ENCODE results near the gene PSENEN. TPM values are rescaled to one million over a fixed set of nuclear protein-coding genes. Genes with fewer than 3 reads are reported as not detected.

The PSENEN gene
- total RNA-seq, 6 experiments from 2014 or later = 24.2 to 42.9 (median 35.8) TPM

- no peaks in the 10 kb centered on the region for H3K4me1 ChIP-seq
- H3K4me3 ChIP-seq = no peak overlapping the region
- H3K27me3 ChIP-seq = no peaks in the 10 kb centered on the region
- TF ChIP-seq, protein P1, sequence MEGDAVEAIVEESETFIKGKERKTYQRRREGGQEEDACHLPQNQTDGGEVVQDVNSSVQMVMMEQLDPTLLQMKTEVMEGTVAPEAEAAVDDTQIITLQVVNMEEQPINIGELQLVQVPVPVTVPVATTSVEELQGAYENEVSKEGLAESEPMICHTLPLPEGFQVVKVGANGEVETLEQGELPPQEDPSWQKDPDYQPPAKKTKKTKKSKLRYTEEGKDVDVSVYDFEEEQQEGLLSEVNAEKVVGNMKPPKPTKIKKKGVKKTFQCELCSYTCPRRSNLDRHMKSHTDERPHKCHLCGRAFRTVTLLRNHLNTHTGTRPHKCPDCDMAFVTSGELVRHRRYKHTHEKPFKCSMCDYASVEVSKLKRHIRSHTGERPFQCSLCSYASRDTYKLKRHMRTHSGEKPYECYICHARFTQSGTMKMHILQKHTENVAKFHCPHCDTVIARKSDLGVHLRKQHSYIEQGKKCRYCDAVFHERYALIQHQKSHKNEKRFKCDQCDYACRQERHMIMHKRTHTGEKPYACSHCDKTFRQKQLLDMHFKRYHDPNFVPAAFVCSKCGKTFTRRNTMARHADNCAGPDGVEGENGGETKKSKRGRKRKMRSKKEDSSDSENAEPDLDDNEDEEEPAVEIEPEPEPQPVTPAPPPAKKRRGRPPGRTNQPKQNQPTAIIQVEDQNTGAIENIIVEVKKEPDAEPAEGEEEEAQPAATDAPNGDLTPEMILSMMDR (IDR thresholded peaks at IDR 0.05) = no peak
- no peak for TF ChIP-seq POLR2A (IDR thresholded peaks at IDR 0.05)
- H3K9me3 ChIP-seq = no peaks in the 10 kb centered on the region
- no peak overlapping the region for H3K27ac ChIP-seq
- no peak for DNase-seq
- peaks cover 11 to 73% (median 32%) of the 10 kb centered on the region in 4 donors for H3K36me3 ChIP-seq
- WGBS (ENCODE audit: insufficient coverage, low coverage, low lambda C conversion rate, missing lambda C conversion rate) = 100% methylated on average over 7 of the region's 21 CpGs
- no peak for ATAC-seq
- intact Hi-C loops (cut with DNase I) = no loop called here
Observed at GRCh38 chr19:35731779-35732405, 13.6 kb upstream of the PSENEN start.

- Histone ChIP-seq H3K9me3 (no peaks in the 10 kb centered on the region), H3K27ac (no peak overlapping the region), H3K27me3 (no peaks in the 10 kb centered on the region), H3K4me1 (no peaks in the 10 kb centered on the region), H3K36me3 (peaks cover 5 to 73% (median 25%) of the 10 kb centered on the region in 4 donors), H3K4me3 (no peak overlapping the region)
- DNase-seq (no peak), ATAC-seq (no peak)
- intact Hi-C loops (cut with DNase I) = no loop called here
- TF ChIP-seq POLR2A (IDR thresholded peaks at IDR 0.05) = no peak
- TF ChIP-seq, protein P1 (IDR thresholded peaks at IDR 0.05) = no peak
- 70% methylated on average over 2 of the region's 25 CpGs for WGBS (ENCODE audit: insufficient coverage, low coverage, low lambda C conversion rate, missing lambda C conversion rate)
Observed at GRCh38 chr19:35732540-35733179, 12.8 kb upstream of the PSENEN start.

DNA sequence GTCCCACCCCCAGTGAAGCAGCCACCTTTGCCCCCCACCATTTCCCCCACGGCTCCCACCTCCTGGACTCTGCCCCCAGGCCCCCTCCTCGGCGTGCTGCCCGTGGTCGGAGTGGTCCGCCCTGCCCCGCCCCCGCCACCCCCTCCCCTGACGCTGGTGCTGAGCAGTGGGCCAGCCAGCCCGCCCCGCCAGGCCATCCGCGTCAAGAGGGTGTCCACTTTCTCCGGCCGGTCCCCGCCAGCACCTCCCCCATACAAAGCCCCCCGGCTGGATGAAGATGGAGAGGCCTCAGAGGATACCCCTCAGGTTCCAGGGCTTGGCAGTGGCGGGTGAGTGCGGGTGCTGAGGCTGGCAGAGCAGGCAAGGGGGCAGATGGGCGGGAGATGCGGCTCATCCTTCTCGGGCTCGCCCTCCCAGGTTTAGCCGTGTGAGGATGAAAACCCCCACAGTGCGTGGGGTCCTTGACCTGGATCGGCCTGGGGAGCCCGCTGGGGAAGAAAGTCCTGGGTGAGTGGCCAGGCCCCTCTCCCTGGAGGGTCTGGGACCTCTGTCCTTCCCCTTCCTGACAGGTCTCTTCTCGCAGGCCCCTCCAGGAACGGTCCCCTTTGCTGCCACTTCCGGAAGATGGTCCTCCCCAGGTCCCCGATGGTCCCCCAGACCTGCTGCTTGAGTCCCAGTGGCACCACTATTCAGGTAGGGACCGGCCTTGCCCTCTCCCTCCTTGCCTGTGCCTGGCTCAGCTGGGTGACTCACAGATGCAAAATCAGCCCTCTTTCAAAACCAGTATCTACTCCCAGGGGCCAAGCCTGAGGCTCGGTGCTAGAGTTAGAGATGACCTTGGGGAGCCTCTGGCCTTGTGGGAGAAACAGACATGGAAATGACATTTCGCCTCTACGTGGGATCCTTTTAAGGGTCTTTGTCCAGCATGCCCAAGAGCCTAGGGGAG is 12.0 kb upstream of the PSENEN start:
- no peak for ATAC-seq
- peaks cover 0 to 73% (median 21%) of the 10 kb centered on the region in 4 donors for H3K36me3 ChIP-seq
- no peaks in the 10 kb centered on the region for H3K9me3 ChIP-seq
- H3K27ac ChIP-seq = no peak overlapping the region
- H3K27me3 ChIP-seq = no peaks in the 10 kb centered on the region
- no peak overlapping the region for H3K4me3 ChIP-seq
- 81% methylated on average over 16 of the region's 35 CpGs for WGBS (ENCODE audit: insufficient coverage, low coverage, low lambda C conversion rate, missing lambda C conversion rate)
- H3K4me1 ChIP-seq = no peaks in the 10 kb centered on the region
- TF ChIP-seq POLR2A (IDR thresholded peaks at IDR 0.05) = no peak
- TF ChIP-seq, protein P1 (IDR thresholded peaks at IDR 0.05) = no peak
- intact Hi-C loops (cut with DNase I) = no loop called here
- no peak for DNase-seq

- no peak for DNase-seq
- Histone ChIP-seq H3K9me3 (no peaks in the 10 kb centered on the region), H3K4me3 (no peak overlapping the region), H3K36me3 (peaks cover 0 to 73% (median 17%) of the 10 kb centered on the region in 4 donors), H3K27me3 (no peaks in the 10 kb centered on the region), H3K27ac (no peak overlapping the region), H3K4me1 (peaks cover 0 to 5% (median 0%) of the 10 kb centered on the region in 4 donors)
- intact Hi-C loops (cut with DNase I) = no loop called here
- ATAC-seq = no peak
- WGBS (ENCODE audit: insufficient coverage, low coverage, low lambda C conversion rate, missing lambda C conversion rate) = 93% methylated on average over 7 of the region's 8 CpGs
- TF ChIP-seq, protein P1 (IDR thresholded peaks at IDR 0.05) = no peak
- no peak for TF ChIP-seq POLR2A (IDR thresholded peaks at IDR 0.05)
Observed at GRCh38 chr19:35734273-35734672, 11.2 kb upstream of the PSENEN start.

All from right lobe of liver (tissue), 6 donors.